Activated CD8-positive, alpha-beta T cell treated with anti-CD3 and anti-CD28 coated beads for 36 hours (primary cell): ENCODE measurements around the gene TPRG1L. TPM values are rescaled to one million over a fixed set of nuclear protein-coding genes. Genes with fewer than 3 reads are reported as not detected.

Experiments
- ATAC-seq: fragments of 200-7000 bp; cut with Tn5 transposase; one replicate; pipeline ENCODE4 v1.10.0; 2021; ENCODE audit warnings: mild to moderate bottlenecking, moderate library complexity
- CTCF ChIA-PET: fragments of 350-600 bp; sonication (Branson Sonifier 250); formaldehyde crosslinking; loops from one replicate; lab custom pipeline; 2021; ENCODE audit warnings: antibody characterized with exemption; lab: Charles Lee
- POLR2A ChIA-PET: fragments of 350-600 bp; sonication (Branson Sonifier 250); formaldehyde crosslinking; loops from one replicate; lab custom pipeline; 2021; ENCODE audit warnings: antibody characterized with exemption; lab: Charles Lee
- DNase-seq: peaks from one replicate; pipeline ENCODE4 v3.0.0-alpha.2; 2020
- H3K27ac Mint-ChIP-seq: one replicate; pipeline ENCODE4 v1.8.0; 2021; ENCODE audit warnings: mild to moderate bottlenecking, mixed read lengths
- H3K27me3 Mint-ChIP-seq: one replicate; pipeline ENCODE4 v1.8.0; 2021; ENCODE audit warnings: mixed read lengths
- H3K36me3 Mint-ChIP-seq: one replicate; pipeline ENCODE4 v1.8.0; 2021; ENCODE audit warnings: low read depth, mixed read lengths
- H3K4me1 Mint-ChIP-seq: one replicate; pipeline ENCODE4 v1.8.0; 2021; ENCODE audit warnings: low read depth, mixed read lengths
- H3K4me3 Mint-ChIP-seq: one replicate; pipeline ENCODE4 v1.8.0; 2021; ENCODE audit warnings: mild to moderate bottlenecking, moderate library complexity, mixed read lengths
- H3K9me3 Mint-ChIP-seq: one replicate; pipeline ENCODE4 v1.8.0; 2021; ENCODE audit warnings: mixed read lengths
- CTCF ChIP-seq: fragments of 200-600 bp; IDR thresholded peaks from one replicate; pipeline ENCODE4 v1.8.0; 2022; ENCODE audit warnings: antibody characterized with exemption, mild to moderate bottlenecking
- intact Hi-C: fragments of 100-400 bp; cut with micrococcal nuclease; formaldehyde crosslinking; loops from one replicate; pipeline ENCODE4 v1.10.0; 2022
- total RNA-seq, 2 experiments: library from RNA; stranded (reverse); gene quantifications; one replicate each; pipeline ENCODE4 v1.2.3, GENCODE V29; 2021

TPRG1L gene
- total RNA-seq, 2 experiments from 2014 or later: 6.1 to 6.2 TPM

- no peaks in the 10 kb centered on the region for H3K36me3 Mint-ChIP-seq
- no peak overlapping the region for H3K27ac Mint-ChIP-seq
- CTCF ChIA-PET: no interaction called here
- no peak for TF ChIP-seq CTCF
- ATAC-seq: no peak
- POLR2A ChIA-PET: interaction anchor here (1.1 kb wide), 1 partner anchor 24 kb away, joined by 3 read pairs; no protein-coding TSS in a partner anchor
- H3K4me3 Mint-ChIP-seq: no peak overlapping the region
- H3K27me3 Mint-ChIP-seq: peaks cover 14% of the 10 kb centered on the region
- peaks cover 4% of the 10 kb centered on the region for H3K4me1 Mint-ChIP-seq
- intact Hi-C loops: no loop called here
- H3K9me3 Mint-ChIP-seq: no peaks in the 10 kb centered on the region
- no peak for DNase-seq
Measured at GRCh38 chr1:3671371-3672180, 46.8 kb downstream of the TPRG1L start.

- intact Hi-C loops: no loop called here
- POLR2A ChIA-PET: no interaction called here
- Mint-ChIP-seq H3K4me1 (peaks cover 12% of the 10 kb centered on the region), H3K36me3 (no peaks in the 10 kb centered on the region), H3K9me3 (no peaks in the 10 kb centered on the region), H3K27me3 (peaks cover 10% of the 10 kb centered on the region), H3K27ac (no peak overlapping the region), H3K4me3 (no peak overlapping the region)
- CTCF ChIA-PET: no interaction called here
- no peak for TF ChIP-seq CTCF
- no peak for DNase-seq
- ATAC-seq: no peak
Measured at GRCh38 chr1:3672231-3672970, 47.6 kb downstream of the TPRG1L start.

- intact Hi-C loops: no loop called here
- DNase-seq (no peak), ATAC-seq (no peak)
- Mint-ChIP-seq H3K27ac (no peak overlapping the region), H3K4me1 (peaks cover 18% of the 10 kb centered on the region), H3K4me3 (no peak overlapping the region), H3K36me3 (no peaks in the 10 kb centered on the region), H3K9me3 (no peaks in the 10 kb centered on the region), H3K27me3 (peaks cover 10% of the 10 kb centered on the region)
- ChIA-PET POLR2A (no interaction called here), CTCF (no interaction called here)
- TF ChIP-seq CTCF: no peak
Measured at GRCh38 chr1:3672971-3673361, 48.2 kb downstream of the TPRG1L start.

GRCh38 chr1:3673381-3674099, 48.7 kb downstream of the TPRG1L start:
- H3K27ac Mint-ChIP-seq: no peak overlapping the region
- no peak for TF ChIP-seq CTCF
- CTCF ChIA-PET: no interaction called here
- H3K36me3 Mint-ChIP-seq: no peaks in the 10 kb centered on the region
- peaks cover 19% of the 10 kb centered on the region for H3K4me1 Mint-ChIP-seq
- intact Hi-C loops: no loop called here
- POLR2A ChIA-PET: no interaction called here
- DNase-seq: no peak
- peaks cover 8% of the 10 kb centered on the region for H3K27me3 Mint-ChIP-seq
- no peak overlapping the region for H3K4me3 Mint-ChIP-seq
- H3K9me3 Mint-ChIP-seq: no peaks in the 10 kb centered on the region
- no peak for ATAC-seq
